ENCODE data around the gene DICER1.
"Not testable (repeated sequence)": the region's sequence is repeated elsewhere in the genome, so short reads cannot be mapped to it uniquely, and the experiment has no call there.

The DICER1 gene

GRCh38 chr14:95182379-95182778 is 25.1 kb upstream of the DICER1 start:
- DNase-seq (ENCODE audit: low spot score in 2 of 2): no peak
- no peak for ATAC-seq (replicated peaks; ENCODE audit: extremely low read depth, poor library complexity, severe bottlenecking)
- H3K4me3 Mint-ChIP-seq: no peak overlapping the region
- H3K9me3 Mint-ChIP-seq: no peaks in the 10 kb centered on the region
- peaks cover 45% of the 10 kb centered on the region for H3K27me3 Mint-ChIP-seq
- H3K36me3 Mint-ChIP-seq (ENCODE audit: insufficient read depth): no peaks in the 10 kb centered on the region
- H3K4me1 Mint-ChIP-seq: no peaks in the 10 kb centered on the region
- H3K27ac Mint-ChIP-seq (ENCODE audit: low read depth): no peak overlapping the region

DNA sequence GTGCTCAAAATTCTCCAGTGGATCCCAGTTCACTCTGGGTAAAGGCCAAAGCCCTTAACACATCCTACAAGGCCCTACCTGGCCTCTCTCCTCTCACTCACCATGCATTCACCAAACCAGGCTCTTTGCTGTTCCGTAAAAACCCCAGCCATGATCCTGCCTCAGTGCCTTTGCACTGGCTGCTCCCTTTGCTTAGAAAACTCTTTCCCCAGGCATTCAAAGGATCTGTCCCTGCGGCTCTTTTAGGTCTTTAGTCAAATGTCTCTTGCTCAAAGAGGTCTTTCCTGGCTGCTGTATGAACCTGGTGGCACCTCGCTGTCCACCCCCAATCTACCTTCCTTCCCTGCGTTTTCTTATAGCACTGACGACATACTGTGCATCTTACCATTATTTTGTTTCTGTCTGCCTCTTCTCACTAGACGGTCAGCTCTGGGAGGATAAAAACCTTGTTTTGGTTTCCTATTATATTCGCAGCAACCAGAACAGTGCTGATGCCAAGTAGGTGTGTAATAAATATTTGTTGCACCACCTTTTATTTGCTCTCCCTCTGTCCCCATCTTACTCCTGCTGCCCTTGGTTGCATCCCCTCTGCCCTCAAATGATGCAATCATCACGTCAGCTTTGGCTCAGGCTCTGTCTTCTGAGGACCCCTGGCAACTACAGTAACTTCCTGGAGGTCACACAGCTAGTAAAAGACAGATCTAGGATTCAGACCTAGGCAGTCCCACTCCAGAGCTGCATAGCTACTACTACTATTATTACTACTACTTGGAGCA is 23.8 kb upstream of the DICER1 start:
- Mint-ChIP-seq H3K36me3 (ENCODE audit: insufficient read depth) (no peaks in the 10 kb centered on the region), H3K9me3 (no peaks in the 10 kb centered on the region), H3K27ac (ENCODE audit: low read depth) (no peak overlapping the region), H3K4me3 (no peak overlapping the region), H3K4me1 (no peaks in the 10 kb centered on the region), H3K27me3 (peaks cover 33% of the 10 kb centered on the region)
- DNase-seq (ENCODE audit: low spot score in 2 of 2) (no peak), ATAC-seq (replicated peaks; ENCODE audit: extremely low read depth, poor library complexity, severe bottlenecking) (no peak)

GRCh38 chr14:95175670-95176069 is 18.3 kb upstream of the DICER1 start:
- not testable (repeated sequence) for ATAC-seq (replicated peaks; ENCODE audit: extremely low read depth, poor library complexity, severe bottlenecking)

DNA sequence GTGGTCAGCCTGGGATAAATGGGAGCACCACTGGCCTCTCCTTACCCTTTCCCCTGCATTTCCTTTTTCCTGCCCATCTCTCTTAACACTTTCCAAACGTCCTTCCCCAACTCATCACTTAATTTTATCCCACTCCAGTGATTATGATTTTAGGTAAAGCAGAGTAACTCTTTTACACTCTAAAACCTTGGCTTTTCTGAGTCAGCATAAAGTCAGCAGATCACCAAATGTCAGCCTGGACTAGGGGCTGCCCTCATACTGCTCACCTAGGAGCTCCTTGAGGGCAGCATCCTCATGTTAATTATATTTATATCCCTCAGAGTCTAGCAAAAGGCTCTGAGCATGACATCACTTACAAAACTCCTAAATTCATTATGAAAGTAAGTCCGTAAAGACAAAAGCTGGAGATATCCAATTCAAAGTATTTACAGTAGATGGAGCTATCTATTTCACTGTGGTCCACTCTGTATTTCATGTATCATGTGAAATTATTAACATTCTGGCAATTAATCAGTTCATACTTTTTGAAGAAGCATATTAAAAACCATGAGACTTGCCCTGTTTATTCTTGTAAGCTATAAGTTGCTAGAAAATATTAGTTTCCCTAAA is 17.0 kb upstream of the DICER1 start:
- no peak for DNase-seq (ENCODE audit: low spot score in 2 of 2)
- H3K4me1 Mint-ChIP-seq: no peaks in the 10 kb centered on the region
- no peak overlapping the region for H3K27ac Mint-ChIP-seq (ENCODE audit: low read depth)
- no peak for ATAC-seq (replicated peaks; ENCODE audit: extremely low read depth, poor library complexity, severe bottlenecking)
- H3K4me3 Mint-ChIP-seq: no peak overlapping the region
- no peaks in the 10 kb centered on the region for H3K36me3 Mint-ChIP-seq (ENCODE audit: insufficient read depth)
- no peaks in the 10 kb centered on the region for H3K27me3 Mint-ChIP-seq
- H3K9me3 Mint-ChIP-seq: no peaks in the 10 kb centered on the region

More at GRCh38 chr14:95175670-95176069, 18.3 kb upstream of the DICER1 start:
- not testable (repeated sequence) for H3K27ac Mint-ChIP-seq (ENCODE audit: low read depth); H3K4me1 Mint-ChIP-seq; H3K4me3 Mint-ChIP-seq; H3K9me3 Mint-ChIP-seq; H3K27me3 Mint-ChIP-seq; H3K36me3 Mint-ChIP-seq (ENCODE audit: insufficient read depth); DNase-seq (ENCODE audit: low spot score in 2 of 2)

- no peak for ATAC-seq (replicated peaks; ENCODE audit: extremely low read depth, poor library complexity, severe bottlenecking)
- H3K4me1 Mint-ChIP-seq: no peaks in the 10 kb centered on the region
- H3K36me3 Mint-ChIP-seq (ENCODE audit: insufficient read depth): no peaks in the 10 kb centered on the region
- no peak overlapping the region for H3K4me3 Mint-ChIP-seq
- DNase-seq (ENCODE audit: low spot score in 2 of 2): no peak
- H3K9me3 Mint-ChIP-seq: no peaks in the 10 kb centered on the region
- no peak overlapping the region for H3K27ac Mint-ChIP-seq (ENCODE audit: low read depth)
- no peaks in the 10 kb centered on the region for H3K27me3 Mint-ChIP-seq
Measured at GRCh38 chr14:95173518-95173917, 16.2 kb upstream of the DICER1 start.

- Mint-ChIP-seq H3K36me3 (ENCODE audit: insufficient read depth) (no peaks in the 10 kb centered on the region), H3K9me3 (peaks cover 6% of the 10 kb centered on the region), H3K4me1 (no peaks in the 10 kb centered on the region), H3K4me3 (no peak overlapping the region), H3K27me3 (no peaks in the 10 kb centered on the region), H3K27ac (ENCODE audit: low read depth) (no peak overlapping the region)
- DNase-seq (ENCODE audit: low spot score in 2 of 2) (no peak), ATAC-seq (replicated peaks; ENCODE audit: extremely low read depth, poor library complexity, severe bottlenecking) (no peak)
Measured at GRCh38 chr14:95167177-95167576, 9.8 kb upstream of the DICER1 start.

DNA sequence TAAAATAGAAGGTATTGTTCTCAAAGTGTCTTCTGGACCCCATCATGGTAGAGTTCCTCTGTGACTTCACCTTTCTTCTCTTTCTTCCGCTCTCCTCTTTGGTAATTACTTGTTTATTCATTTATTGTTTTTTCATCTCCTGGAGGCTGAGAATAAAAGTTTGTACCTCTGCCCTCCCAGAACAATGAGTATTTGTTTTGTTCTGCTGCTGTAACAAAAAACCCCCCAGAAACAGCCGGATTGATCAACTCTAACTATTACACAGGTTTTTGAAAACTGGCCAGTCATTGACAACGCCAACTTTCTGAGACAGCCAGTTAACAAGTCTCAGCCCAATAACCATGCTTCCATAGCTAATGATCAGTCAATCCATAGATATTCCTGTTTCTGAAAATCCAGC is 8.2 kb upstream of the DICER1 start:
- no peaks in the 10 kb centered on the region for H3K36me3 Mint-ChIP-seq (ENCODE audit: insufficient read depth)
- no peak for DNase-seq (ENCODE audit: low spot score in 2 of 2)
- no peak overlapping the region for H3K27ac Mint-ChIP-seq (ENCODE audit: low read depth)
- no peak for ATAC-seq (replicated peaks; ENCODE audit: extremely low read depth, poor library complexity, severe bottlenecking)
- no peaks in the 10 kb centered on the region for H3K27me3 Mint-ChIP-seq
- H3K4me3 Mint-ChIP-seq: no peak overlapping the region
- H3K4me1 Mint-ChIP-seq: no peaks in the 10 kb centered on the region
- peaks cover 6% of the 10 kb centered on the region for H3K9me3 Mint-ChIP-seq

GRCh38 chr14:95164506-95164905 is 7.2 kb upstream of the DICER1 start:
- ATAC-seq (replicated peaks; ENCODE audit: extremely low read depth, poor library complexity, severe bottlenecking): no peak

DNA sequence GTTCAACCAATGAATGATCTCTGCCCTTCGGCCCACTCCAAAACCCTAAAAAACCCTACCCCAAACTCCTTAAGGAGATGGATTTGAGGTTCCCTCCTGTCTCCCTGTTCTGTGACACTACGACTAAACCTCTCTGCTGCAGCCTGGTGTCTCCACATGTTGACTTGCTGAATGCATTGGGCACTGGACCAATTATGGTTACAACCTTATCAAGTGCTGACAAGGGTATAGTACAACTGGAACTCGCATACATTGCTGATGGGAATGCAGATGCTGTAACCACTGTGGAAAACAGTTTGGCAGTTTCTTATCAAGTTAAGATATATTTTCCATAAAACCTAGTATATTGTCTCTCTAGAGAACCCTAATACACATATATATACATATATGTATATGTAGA is 6.3 kb upstream of the DICER1 start:
- ATAC-seq (replicated peaks; ENCODE audit: extremely low read depth, poor library complexity, severe bottlenecking) (no peak), DNase-seq (ENCODE audit: low spot score in 2 of 2) (no peak)
- Mint-ChIP-seq H3K9me3 (peaks cover 6% of the 10 kb centered on the region), H3K27ac (ENCODE audit: low read depth) (no peak overlapping the region), H3K36me3 (ENCODE audit: insufficient read depth) (peaks cover 3% of the 10 kb centered on the region), H3K4me3 (no peak overlapping the region), H3K4me1 (no peaks in the 10 kb centered on the region), H3K27me3 (no peaks in the 10 kb centered on the region)

More at GRCh38 chr14:95164506-95164905, 7.2 kb upstream of the DICER1 start:
- Mint-ChIP-seq H3K4me3 (no peak overlapping the region), H3K9me3 (peaks cover 6% of the 10 kb centered on the region), H3K27me3 (no peaks in the 10 kb centered on the region), H3K4me1 (no peaks in the 10 kb centered on the region), H3K36me3 (ENCODE audit: insufficient read depth) (no peaks in the 10 kb centered on the region), H3K27ac (ENCODE audit: low read depth) (no peak overlapping the region)
- DNase-seq (ENCODE audit: low spot score in 2 of 2): no peak

- ATAC-seq (replicated peaks; ENCODE audit: extremely low read depth, poor library complexity, severe bottlenecking) (no peak), DNase-seq (ENCODE audit: low spot score in 2 of 2) (no peak)
- Mint-ChIP-seq H3K4me3 (no peak overlapping the region), H3K27ac (ENCODE audit: low read depth) (no peak overlapping the region), H3K9me3 (peaks cover 6% of the 10 kb centered on the region), H3K27me3 (no peaks in the 10 kb centered on the region), H3K4me1 (peaks cover 2% of the 10 kb centered on the region), H3K36me3 (ENCODE audit: insufficient read depth) (peaks cover 4% of the 10 kb centered on the region)
Measured at GRCh38 chr14:95163132-95163531, 5.8 kb upstream of the DICER1 start.

DNA sequence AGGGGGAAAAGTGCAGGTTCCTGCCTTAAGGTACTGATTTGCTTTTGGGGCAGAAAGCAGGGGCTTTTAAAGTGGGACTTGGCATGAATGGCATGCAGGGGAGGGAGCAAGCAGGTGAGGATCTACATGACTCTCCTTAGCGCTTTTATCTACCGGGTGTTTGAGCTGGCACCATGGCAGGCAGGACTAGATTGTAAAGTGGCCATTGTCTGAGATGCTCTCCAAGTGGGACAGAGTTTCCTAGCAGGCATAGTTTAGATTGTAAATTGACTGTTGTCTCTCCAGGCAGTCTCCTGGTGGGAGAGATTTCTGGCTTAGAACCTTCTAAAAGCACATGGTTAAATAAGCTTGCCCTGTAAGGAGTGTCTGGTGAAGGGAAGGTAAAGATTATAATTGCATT is 5.3 kb upstream of the DICER1 start:
- Mint-ChIP-seq H3K9me3 (peaks cover 6% of the 10 kb centered on the region), H3K27ac (ENCODE audit: low read depth) (no peak overlapping the region), H3K4me3 (no peak overlapping the region), H3K4me1 (peaks cover 7% of the 10 kb centered on the region), H3K36me3 (ENCODE audit: insufficient read depth) (peaks cover 9% of the 10 kb centered on the region), H3K27me3 (no peaks in the 10 kb centered on the region)
- no peak for ATAC-seq (replicated peaks; ENCODE audit: extremely low read depth, poor library complexity, severe bottlenecking)
- DNase-seq (ENCODE audit: low spot score in 2 of 2): no peak

DNA sequence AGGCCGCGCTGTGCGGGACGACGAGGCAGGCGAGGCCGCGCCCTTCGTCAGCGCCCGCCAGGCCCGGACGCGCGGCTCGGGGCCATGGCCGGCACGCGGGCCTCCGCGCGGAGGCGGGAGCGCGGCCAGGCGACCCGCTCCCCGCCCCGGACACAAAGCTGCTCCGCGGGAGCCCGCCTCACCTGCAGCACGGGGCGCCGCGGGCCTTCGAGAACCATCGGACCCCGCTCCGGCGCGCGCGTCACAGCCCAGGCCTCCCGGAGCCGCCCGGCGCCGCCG is 342 bp downstream of the DICER1 start:
- peak overlapping the region; percentile 96 for H3K4me3 Mint-ChIP-seq
- H3K9me3 Mint-ChIP-seq: no peaks in the 10 kb centered on the region
- no peaks in the 10 kb centered on the region for H3K27me3 Mint-ChIP-seq
- no peak for DNase-seq (ENCODE audit: low spot score in 2 of 2)
- peak overlapping the region; percentile 96 for H3K27ac Mint-ChIP-seq (ENCODE audit: low read depth)
- H3K36me3 Mint-ChIP-seq (ENCODE audit: insufficient read depth): peaks cover 15% of the 10 kb centered on the region
- peak; percentile 31 for ATAC-seq (replicated peaks; ENCODE audit: extremely low read depth, poor library complexity, severe bottlenecking)
- peaks cover 49% of the 10 kb centered on the region for H3K4me1 Mint-ChIP-seq

Data from central memory CD8-positive, alpha-beta T cell (primary cell).